ENCODE data around the gene ELOVL7. TPM values are rescaled to one million over a fixed set of nuclear protein-coding genes. Genes with fewer than 3 reads are reported as not detected.

Gene ELOVL7
- total RNA-seq, 1 donor from 2014 or later, result 22.1 TPM

- H3K4me3 ChIP-seq (ENCODE audit: low read depth, low read length), result no peak overlapping the region
- TF ChIP-seq CTCF (IDR thresholded peaks at IDR 0.05; ENCODE audit: insufficient read depth, low read length, severe bottlenecking), result no peak
- FAIRE-seq, result no peak
- DNase-seq (ENCODE audit: low read depth), result peak; percentile 91
- no peaks in the 10 kb centered on the region for H3K27me3 ChIP-seq (ENCODE audit: control insufficient read depth, insufficient read depth, low read length)
- no peaks in the 10 kb centered on the region for H3K36me3 ChIP-seq (ENCODE audit: control insufficient read depth, insufficient read depth, low read length)
Observed at GRCh38 chr5:60703944-60704343, 140.1 kb downstream of the ELOVL7 start.

Other genes starting within 250 kb of the ELOVL7 start
- gene DEPDC1B, start 144.1 kb downstream of the ELOVL7 start, total RNA-seq, result 2.1 and 3.2 TPM in 2 replicates
- gene ERCC8, start 100.8 kb upstream of the ELOVL7 start, total RNA-seq, result 13.1 and 27.6 TPM in 2 replicates
- 40.5 and 48.6 TPM in 2 replicates for gene NDUFAF2, start 100.9 kb upstream of the ELOVL7 start, total RNA-seq

Measured in bronchial epithelial cell (primary cell).